Stimulated activated CD4-positive, alpha-beta T cell treated with anti-CD3 and anti-CD28 coated beads, Interleukin-4, amount 100 ng/mL, for 4 hours (primary cell): Measurements from ENCODE around the gene IL23A.

ENCODE experiments used
- DNase-seq, 2 experiments: peaks; one replicate each; pipeline ENCODE4 v3.0.0-alpha.2; 2020

IL23A gene

GRCh38 chr12:56362130-56363059 lies 23.7 kb downstream of the IL23A start, which contains the start of gene APOF:
Gene APOF, minus strand, starts transcription at chr12:56362857. Its CDS starts 112 bp downstream, at chr12:56362745.
- no peak for DNase-seq

GRCh38 chr12:56366948-56367347 lies 28.3 kb downstream of the IL23A start:
- no peak for DNase-seq

- no peak for DNase-seq
These were observed 34.8 kb downstream of the IL23A start for GRCh38 chr12:56373515-56373914.

- no peak for DNase-seq
These were observed 36.3 kb downstream of the IL23A start for GRCh38 chr12:56374726-56375597.

- no peak for DNase-seq
These were observed 37.1 kb downstream of the IL23A start for GRCh38 chr12:56375598-56376434.

GRCh38 chr12:56377310-56377988 lies 38.8 kb downstream of the IL23A start:
- DNase-seq: no peak

- DNase-seq: no peak
These were observed 39.3 kb downstream of the IL23A start for GRCh38 chr12:56377989-56378316.

GRCh38 chr12:56382611-56383010 lies 43.9 kb downstream of the IL23A start:
- DNase-seq: no peak

- DNase-seq: no peak
These were observed 47.2 kb downstream of the IL23A start for GRCh38 chr12:56385873-56386272.

- no peak for DNase-seq
These were observed 48.6 kb downstream of the IL23A start for GRCh38 chr12:56387152-56387736.

- no peak for DNase-seq
These were observed 50.7 kb downstream of the IL23A start for GRCh38 chr12:56389412-56389811.
